ENCODE results near the gene SLX4IP. TPM values are rescaled to one million over a fixed set of nuclear protein-coding genes. Genes with fewer than 3 reads are reported as not detected.

Gene SLX4IP
- 1 to 10 TPM; 2.4 to 5.4 (median 4.1) TPM for total RNA-seq

- TF ChIP-seq CTCF (IDR thresholded peaks at IDR 0.05; ENCODE audit: low read depth): no peak
These were observed at the start of gene SLX4IP for GRCh38 chr20:10434832-10435812. Gene SLX4IP (plus strand): TSS chr20:10435305. CDS start chr20:10458205, 22,900 bp downstream.

- no peak for TF ChIP-seq CTCF (IDR thresholded peaks at IDR 0.05; ENCODE audit: low read depth)
These were observed 49.1 kb upstream of the SLX4IP start for GRCh38 chr20:10385850-10386544.

- TF ChIP-seq CTCF (IDR thresholded peaks at IDR 0.05; ENCODE audit: low read depth): no peak
These were observed 47.4 kb upstream of the SLX4IP start for GRCh38 chr20:10387686-10388085.

GRCh38 chr20:10388597-10388996 is 46.5 kb upstream of the SLX4IP start:
- no peak for TF ChIP-seq CTCF (IDR thresholded peaks at IDR 0.05; ENCODE audit: low read depth)

- no peak for TF ChIP-seq CTCF (IDR thresholded peaks at IDR 0.05; ENCODE audit: low read depth)
These were observed 44.4 kb upstream of the SLX4IP start for GRCh38 chr20:10390709-10391108.

- TF ChIP-seq CTCF (IDR thresholded peaks at IDR 0.05; ENCODE audit: low read depth): no peak
These were observed 36.2 kb upstream of the SLX4IP start for GRCh38 chr20:10398834-10399369.

All from subcutaneous adipose tissue (tissue), 4 donors.